WERI-Rb-1 (cell line): ENCODE measurements around the gene MROH2A.

Experiments used
- DNase-seq: peaks from one replicate; pipeline ENCODE4 v3.0.0-alpha.2; 2020
- H3K27ac ChIP-seq: fragments of 250-450 bp; sonication (Bioruptor Pico); 2 replicates; pipeline ENCODE4 v1.5.1; 2020; ENCODE audit warnings: mild to moderate bottlenecking, moderate library complexity
- H3K27me3 ChIP-seq: fragments of 250-450 bp; sonication (Bioruptor Pico); 2 replicates; pipeline ENCODE4 v1.5.1; 2021; ENCODE audit warnings: mild to moderate bottlenecking, low read depth, moderate library complexity; ENCODE audit not compliant: insufficient read depth, severe bottlenecking
- H3K36me3 ChIP-seq: fragments of 250-450 bp; sonication (Bioruptor Pico); 2 replicates; pipeline ENCODE4 v1.5.1; 2020; ENCODE audit warnings: mild to moderate bottlenecking, moderate library complexity
- H3K4me3 ChIP-seq: 2 replicates; pipeline ENCODE4 v1.5.1; 2011; ENCODE audit warnings: low read depth, mild to moderate bottlenecking, control low read depth, low read length
- H3K9me3 ChIP-seq: fragments of 250-450 bp; sonication (Bioruptor Pico); 2 replicates; pipeline ENCODE4 v1.5.1; 2021; ENCODE audit warnings: mild to moderate bottlenecking, moderate library complexity; ENCODE audit not compliant: severe bottlenecking
- CTCF ChIP-seq: IDR thresholded peaks from 2 replicates; pipeline ENCODE4 v1.5.1; 2011; ENCODE audit warnings: low read depth, mild to moderate bottlenecking, control low read depth, inconsistent platforms, low read length

The MROH2A gene

GRCh38 chr2:233821196-233821595 lies 43.1 kb downstream of the MROH2A start:
- DNase-seq, result no peak
- no peaks in the 10 kb centered on the region for H3K27me3 ChIP-seq
- no peak overlapping the region for H3K4me3 ChIP-seq
- no peaks in the 10 kb centered on the region for H3K36me3 ChIP-seq
- TF ChIP-seq CTCF, result no peak
- no peak overlapping the region for H3K27ac ChIP-seq
- H3K9me3 ChIP-seq, result no peaks in the 10 kb centered on the region

- Histone ChIP-seq H3K36me3 (no peaks in the 10 kb centered on the region), H3K27ac (no peak overlapping the region), H3K9me3 (no peaks in the 10 kb centered on the region), H3K27me3 (no peaks in the 10 kb centered on the region), H3K4me3 (no peak overlapping the region)
- no peak for DNase-seq
- no peak for TF ChIP-seq CTCF
Measured at GRCh38 chr2:233821709-233822100, 43.6 kb downstream of the MROH2A start.

- Histone ChIP-seq H3K27me3 (no peaks in the 10 kb centered on the region), H3K4me3 (no peak overlapping the region), H3K27ac (no peak overlapping the region), H3K36me3 (no peaks in the 10 kb centered on the region), H3K9me3 (no peaks in the 10 kb centered on the region)
- peak; percentile 4 for DNase-seq
- TF ChIP-seq CTCF, result no peak
Measured at GRCh38 chr2:233822101-233822771, 44.1 kb downstream of the MROH2A start.

- Histone ChIP-seq H3K27me3 (no peaks in the 10 kb centered on the region), H3K9me3 (no peaks in the 10 kb centered on the region), H3K4me3 (no peak overlapping the region), H3K27ac (no peak overlapping the region), H3K36me3 (no peaks in the 10 kb centered on the region)
- peak; percentile 3 for DNase-seq
- no peak for TF ChIP-seq CTCF
Measured at GRCh38 chr2:233822781-233823730, 44.9 kb downstream of the MROH2A start.

- H3K36me3 ChIP-seq, result no peaks in the 10 kb centered on the region
- H3K27ac ChIP-seq, result no peak overlapping the region
- no peak for TF ChIP-seq CTCF
- DNase-seq, result peak; percentile 2
- no peak overlapping the region for H3K4me3 ChIP-seq
- no peaks in the 10 kb centered on the region for H3K27me3 ChIP-seq
- no peaks in the 10 kb centered on the region for H3K9me3 ChIP-seq
Measured at GRCh38 chr2:233823731-233824121, 45.6 kb downstream of the MROH2A start.
